Measurements from ENCODE around the gene GALNT17. TPM values are rescaled to one million over a fixed set of nuclear protein-coding genes. Genes with fewer than 3 reads are reported as not detected.
"Not testable (repeated sequence)": the region's sequence is repeated elsewhere in the genome, so short reads cannot be mapped to it uniquely, and the experiment has no call there.

The GALNT17 gene
- total RNA-seq, 1 experiment from 2014 or later, result not detected

DNA sequence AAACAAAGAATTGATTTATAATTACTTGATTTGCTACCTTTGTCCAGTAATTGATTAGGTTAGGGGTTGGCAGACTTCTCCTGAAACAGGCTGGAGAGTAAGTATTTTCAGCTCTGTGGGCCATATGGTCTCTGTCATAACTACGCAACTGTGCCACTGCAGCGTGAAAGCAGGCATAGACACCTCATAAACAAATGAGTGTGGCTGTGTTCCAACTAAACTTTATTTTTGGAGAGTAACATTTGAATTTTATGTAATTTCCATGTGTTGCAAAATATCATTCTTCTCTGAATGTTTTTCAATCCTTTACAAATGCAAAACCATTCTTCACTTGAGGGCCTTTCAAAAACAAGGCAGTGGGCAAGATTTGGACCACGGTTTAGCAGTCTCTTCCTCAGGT lies 76.9 kb downstream of the GALNT17 start:
- Histone ChIP-seq H2AFZ (ENCODE audit: low read length) (no peak overlapping the region), H3F3A (ENCODE audit: low read length, unreplicated experiment) (no peaks in the 10 kb centered on the region), H4K20me1 (ENCODE audit: low read length) (no peaks in the 10 kb centered on the region), H3K4me3 (ENCODE audit: low read length) (no peak overlapping the region), H3K27ac (ENCODE audit: low read length) (no peak overlapping the region), H3K4me1 (ENCODE audit: insufficient read depth, low read length) (no peaks in the 10 kb centered on the region), H3K9me2 (replicated peaks; ENCODE audit: low read length) (no peaks in the 10 kb centered on the region), H3K9me3 (ENCODE audit: low read length) (no peaks in the 10 kb centered on the region), H3K79me2 (ENCODE audit: low read length) (no peaks in the 10 kb centered on the region), H3K4me2 (ENCODE audit: low read length) (no peak overlapping the region), H3K9ac (ENCODE audit: low read length) (no peak overlapping the region), H3K36me3 (ENCODE audit: low read depth, low read length) (no peaks in the 10 kb centered on the region), H3K27me3 (ENCODE audit: low read length) (no peaks in the 10 kb centered on the region)
- intact Hi-C loops (cut with micrococcal nuclease), result no loop called here
- ChIA-PET POLR2A (ENCODE audit: unreplicated experiment) (no interaction called here), CTCF (no interaction called here)
- BruUV-seq (replicated peaks), result no TSS peak
- TF ChIP-seq, protein P1, sequence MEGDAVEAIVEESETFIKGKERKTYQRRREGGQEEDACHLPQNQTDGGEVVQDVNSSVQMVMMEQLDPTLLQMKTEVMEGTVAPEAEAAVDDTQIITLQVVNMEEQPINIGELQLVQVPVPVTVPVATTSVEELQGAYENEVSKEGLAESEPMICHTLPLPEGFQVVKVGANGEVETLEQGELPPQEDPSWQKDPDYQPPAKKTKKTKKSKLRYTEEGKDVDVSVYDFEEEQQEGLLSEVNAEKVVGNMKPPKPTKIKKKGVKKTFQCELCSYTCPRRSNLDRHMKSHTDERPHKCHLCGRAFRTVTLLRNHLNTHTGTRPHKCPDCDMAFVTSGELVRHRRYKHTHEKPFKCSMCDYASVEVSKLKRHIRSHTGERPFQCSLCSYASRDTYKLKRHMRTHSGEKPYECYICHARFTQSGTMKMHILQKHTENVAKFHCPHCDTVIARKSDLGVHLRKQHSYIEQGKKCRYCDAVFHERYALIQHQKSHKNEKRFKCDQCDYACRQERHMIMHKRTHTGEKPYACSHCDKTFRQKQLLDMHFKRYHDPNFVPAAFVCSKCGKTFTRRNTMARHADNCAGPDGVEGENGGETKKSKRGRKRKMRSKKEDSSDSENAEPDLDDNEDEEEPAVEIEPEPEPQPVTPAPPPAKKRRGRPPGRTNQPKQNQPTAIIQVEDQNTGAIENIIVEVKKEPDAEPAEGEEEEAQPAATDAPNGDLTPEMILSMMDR (conservative IDR thresholded peaks at IDR 0.05; ENCODE audit: low read depth, low read length), result no peak
- no peak for TF ChIP-seq EZH2phosphoT487 (IDR thresholded peaks at IDR 0.05; ENCODE audit: borderline replicate concordance, low read length)
- ATAC-seq, result no peak
- DNase-seq, result no peak

DNA sequence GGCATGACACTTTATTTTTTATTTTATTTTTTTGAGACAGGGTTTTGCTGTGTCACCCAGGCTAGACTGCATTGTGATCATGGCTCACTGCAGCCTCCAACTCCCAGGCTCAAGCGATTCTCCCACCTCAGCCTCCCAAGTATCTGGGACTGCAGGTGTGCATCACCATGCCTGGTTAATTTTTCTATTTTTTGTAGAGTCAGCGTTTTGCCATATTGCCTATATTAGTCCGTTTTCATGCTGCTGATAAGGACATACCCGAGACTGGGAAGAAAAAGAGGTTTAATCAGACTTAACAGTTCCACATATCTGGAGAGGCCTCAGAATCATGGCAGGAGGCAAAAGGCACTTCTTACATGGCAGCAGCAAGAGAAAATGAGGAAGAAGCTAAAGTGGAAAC lies 77.5 kb downstream of the GALNT17 start:
- ATAC-seq; H3F3A ChIP-seq (ENCODE audit: low read length, unreplicated experiment); H2AFZ ChIP-seq (ENCODE audit: low read length); H3K4me1 ChIP-seq (ENCODE audit: insufficient read depth, low read length); H3K4me2 ChIP-seq (ENCODE audit: low read length); H3K27me3 ChIP-seq (ENCODE audit: low read length); H3K36me3 ChIP-seq (ENCODE audit: low read depth, low read length); H3K79me2 ChIP-seq (ENCODE audit: low read length); DNase-seq; H3K27ac ChIP-seq (ENCODE audit: low read length); CTCF ChIA-PET; H3K4me3 ChIP-seq (ENCODE audit: low read length); intact Hi-C loops (cut with micrococcal nuclease); H3K9ac ChIP-seq (ENCODE audit: low read length); POLR2A ChIA-PET (ENCODE audit: unreplicated experiment); H3K9me3 ChIP-seq (ENCODE audit: low read length); BruUV-seq (replicated peaks); H3K9me2 ChIP-seq (replicated peaks; ENCODE audit: low read length); H4K20me1 ChIP-seq (ENCODE audit: low read length): not testable (repeated sequence)

DNA sequence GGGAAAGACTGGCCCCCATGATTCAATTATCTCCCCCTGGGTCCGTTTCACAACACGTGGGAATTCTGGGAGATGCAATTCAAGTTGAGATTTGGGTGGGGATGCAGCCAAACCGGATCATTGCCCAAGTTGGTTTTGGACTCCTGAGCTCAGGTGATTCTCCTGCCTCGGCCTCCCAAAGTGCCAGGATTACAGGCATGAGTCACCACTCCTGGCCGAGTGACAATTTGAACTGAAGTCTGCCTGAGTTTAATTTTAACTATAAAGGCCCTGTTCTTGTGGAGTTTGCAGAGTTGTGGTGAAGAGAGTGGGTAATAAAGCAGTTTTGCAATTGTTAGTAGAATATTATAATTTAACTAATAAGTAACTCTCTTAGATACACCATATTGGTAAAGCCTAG lies 78.3 kb downstream of the GALNT17 start:
- Histone ChIP-seq H3K36me3 (ENCODE audit: low read depth, low read length) (no peaks in the 10 kb centered on the region), H2AFZ (ENCODE audit: low read length) (no peak overlapping the region), H3K4me1 (ENCODE audit: insufficient read depth, low read length) (no peaks in the 10 kb centered on the region), H3K9ac (ENCODE audit: low read length) (no peak overlapping the region), H3K9me3 (ENCODE audit: low read length) (no peaks in the 10 kb centered on the region), H3K4me2 (ENCODE audit: low read length) (no peak overlapping the region), H3K27ac (ENCODE audit: low read length) (no peak overlapping the region), H3F3A (ENCODE audit: low read length, unreplicated experiment) (no peaks in the 10 kb centered on the region), H3K4me3 (ENCODE audit: low read length) (no peak overlapping the region), H4K20me1 (ENCODE audit: low read length) (no peaks in the 10 kb centered on the region), H3K79me2 (ENCODE audit: low read length) (no peaks in the 10 kb centered on the region), H3K27me3 (ENCODE audit: low read length) (no peaks in the 10 kb centered on the region), H3K9me2 (replicated peaks; ENCODE audit: low read length) (no peaks in the 10 kb centered on the region)
- DNase-seq (no peak), ATAC-seq (no peak)
- ChIA-PET POLR2A (ENCODE audit: unreplicated experiment) (no interaction called here), CTCF (no interaction called here)
- intact Hi-C loops (cut with micrococcal nuclease), result no loop called here
- TF ChIP-seq EZH2phosphoT487 (IDR thresholded peaks at IDR 0.05; ENCODE audit: borderline replicate concordance, low read length) (no peak), EZH2 (IDR thresholded peaks at IDR 0.05; ENCODE audit: low read length, unreplicated experiment) (no peak)
- TF ChIP-seq, protein P1 (conservative IDR thresholded peaks at IDR 0.05; ENCODE audit: low read depth, low read length), result no peak
- BruUV-seq (replicated peaks), result no TSS peak

DNA sequence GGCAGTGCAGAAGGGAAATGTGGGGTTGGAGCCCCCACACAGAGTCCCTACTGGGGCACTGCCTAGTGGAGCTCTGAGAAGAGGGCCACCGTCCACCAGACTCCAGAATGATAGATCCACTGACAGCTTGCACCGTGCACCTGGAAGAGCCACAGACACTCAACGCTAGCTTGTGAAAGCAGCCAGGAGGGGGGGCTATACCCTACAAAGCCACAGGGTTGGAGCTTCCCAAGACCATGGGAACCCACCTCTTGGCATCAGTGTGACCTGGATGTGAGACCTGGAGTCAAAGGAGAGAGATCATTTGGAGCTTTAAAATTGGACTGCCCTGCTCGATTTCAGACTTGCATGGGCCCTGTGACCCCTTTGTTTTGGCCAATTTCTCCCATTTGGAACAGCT lies 80.5 kb downstream of the GALNT17 start:
- H3K27me3 ChIP-seq (ENCODE audit: low read length); BruUV-seq (replicated peaks); H3K79me2 ChIP-seq (ENCODE audit: low read length); intact Hi-C loops (cut with micrococcal nuclease); H2AFZ ChIP-seq (ENCODE audit: low read length); H3K4me1 ChIP-seq (ENCODE audit: insufficient read depth, low read length); H3K36me3 ChIP-seq (ENCODE audit: low read depth, low read length); H3F3A ChIP-seq (ENCODE audit: low read length, unreplicated experiment); DNase-seq; H3K9ac ChIP-seq (ENCODE audit: low read length); H4K20me1 ChIP-seq (ENCODE audit: low read length); H3K27ac ChIP-seq (ENCODE audit: low read length); POLR2A ChIA-PET (ENCODE audit: unreplicated experiment); H3K4me2 ChIP-seq (ENCODE audit: low read length); H3K9me3 ChIP-seq (ENCODE audit: low read length); H3K9me2 ChIP-seq (replicated peaks; ENCODE audit: low read length); CTCF ChIA-PET; H3K4me3 ChIP-seq (ENCODE audit: low read length); ATAC-seq: not testable (repeated sequence)
